ENCODE results near the gene SPOCK1. TPM values are rescaled to one million over a fixed set of nuclear protein-coding genes. Genes with fewer than 3 reads are reported as not detected.

SPOCK1 gene
- total RNA-seq, 1 experiment from 2014 or later: 0.27 TPM

DNA sequence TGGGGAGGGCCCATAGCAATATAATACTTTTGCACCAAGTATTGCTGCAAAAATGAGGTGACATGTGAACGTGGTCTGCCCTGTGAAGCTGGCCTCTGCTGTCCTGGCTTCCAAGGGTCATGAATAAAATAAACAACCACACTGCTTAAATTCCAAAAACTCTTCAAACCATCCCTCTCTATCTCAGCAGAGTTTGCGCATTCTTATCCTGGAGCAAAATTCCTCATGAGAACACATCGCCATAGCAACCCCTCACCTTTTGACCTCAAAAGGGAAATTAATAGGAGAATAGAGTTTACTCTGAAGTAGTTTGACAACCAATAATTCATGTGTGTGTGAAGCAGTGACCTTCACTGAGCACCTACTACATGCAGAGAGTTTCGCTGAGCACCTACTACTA is 342.9 kb downstream of the SPOCK1 start:
- Histone ChIP-seq H3K27ac (ENCODE audit: low read depth, low read length) (no peak overlapping the region), H4K20me1 (ENCODE audit: insufficient read depth) (no peaks in the 10 kb centered on the region), H3K36me3 (ENCODE audit: control insufficient read depth in 1 of 2, insufficient read depth in 2 of 2, low read length in 2 of 2) (no peaks in the 10 kb centered on the region), H3K9me3 (ENCODE audit: control insufficient read depth in 1 of 2, insufficient read depth in 1 of 2, low read depth in 1 of 2, low read length in 2 of 2) (no peaks in the 10 kb centered on the region), H3K79me2 (ENCODE audit: insufficient read depth, low read length) (no peaks in the 10 kb centered on the region), H3K9me2 (ENCODE audit: insufficient read depth) (no peaks in the 10 kb centered on the region), H3K4me3 (replicated peaks in 1 of 2; ENCODE audit: low read depth in 1 of 2, low read length in 2 of 2) (no peak overlapping the region), H3K4me1 (ENCODE audit: control insufficient read depth in 1 of 2, insufficient read depth in 2 of 2, low read length in 2 of 2) (no peaks in the 10 kb centered on the region), H3K4me2 (ENCODE audit: low read length) (no peak overlapping the region), H3K9ac (ENCODE audit: low read length) (no peak overlapping the region), H3K27me3 (ENCODE audit: insufficient read depth, low read length) (peaks cover 34% of the 10 kb centered on the region), H2AFZ (ENCODE audit: low read depth, low read length, poor library complexity, severe bottlenecking) (no peak overlapping the region)
- POLR2A ChIA-PET: no interaction called here
- no TSS peak for BruUV-seq (replicated peaks)
- intact Hi-C loops (cut with micrococcal nuclease): no loop called here
- DNase-seq (ENCODE audit: low read depth, low spot score): no peak
- CTCF ChIA-PET: no interaction called here
- ATAC-seq: no peak
- RAD21 ChIA-PET (ENCODE audit: low non-redundant PET in 1 of 2, low total read pairs in 2 of 2, uncharacterized antibody in 2 of 2, unreplicated experiment in 2 of 2): no interaction called here
- no peak for TF ChIP-seq FOSL1 (IDR thresholded peaks at IDR 0.05; ENCODE audit: low read depth)
- no peak for TF ChIP-seq ELF1 (IDR thresholded peaks at IDR 0.05; ENCODE audit: borderline replicate concordance, low read depth)
- TF ChIP-seq, protein P1, sequence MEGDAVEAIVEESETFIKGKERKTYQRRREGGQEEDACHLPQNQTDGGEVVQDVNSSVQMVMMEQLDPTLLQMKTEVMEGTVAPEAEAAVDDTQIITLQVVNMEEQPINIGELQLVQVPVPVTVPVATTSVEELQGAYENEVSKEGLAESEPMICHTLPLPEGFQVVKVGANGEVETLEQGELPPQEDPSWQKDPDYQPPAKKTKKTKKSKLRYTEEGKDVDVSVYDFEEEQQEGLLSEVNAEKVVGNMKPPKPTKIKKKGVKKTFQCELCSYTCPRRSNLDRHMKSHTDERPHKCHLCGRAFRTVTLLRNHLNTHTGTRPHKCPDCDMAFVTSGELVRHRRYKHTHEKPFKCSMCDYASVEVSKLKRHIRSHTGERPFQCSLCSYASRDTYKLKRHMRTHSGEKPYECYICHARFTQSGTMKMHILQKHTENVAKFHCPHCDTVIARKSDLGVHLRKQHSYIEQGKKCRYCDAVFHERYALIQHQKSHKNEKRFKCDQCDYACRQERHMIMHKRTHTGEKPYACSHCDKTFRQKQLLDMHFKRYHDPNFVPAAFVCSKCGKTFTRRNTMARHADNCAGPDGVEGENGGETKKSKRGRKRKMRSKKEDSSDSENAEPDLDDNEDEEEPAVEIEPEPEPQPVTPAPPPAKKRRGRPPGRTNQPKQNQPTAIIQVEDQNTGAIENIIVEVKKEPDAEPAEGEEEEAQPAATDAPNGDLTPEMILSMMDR (IDR thresholded peaks at IDR 0.05 in 2 of 3, conservative IDR thresholded peaks at IDR 0.05 in 1 of 3; ENCODE audit: borderline replicate concordance in 1 of 3, insufficient read depth in 1 of 3, low read depth in 2 of 3, low read length in 2 of 3): no peak
- TF ChIP-seq SRF (IDR thresholded peaks at IDR 0.05; ENCODE audit: low read depth): no peak

DNA sequence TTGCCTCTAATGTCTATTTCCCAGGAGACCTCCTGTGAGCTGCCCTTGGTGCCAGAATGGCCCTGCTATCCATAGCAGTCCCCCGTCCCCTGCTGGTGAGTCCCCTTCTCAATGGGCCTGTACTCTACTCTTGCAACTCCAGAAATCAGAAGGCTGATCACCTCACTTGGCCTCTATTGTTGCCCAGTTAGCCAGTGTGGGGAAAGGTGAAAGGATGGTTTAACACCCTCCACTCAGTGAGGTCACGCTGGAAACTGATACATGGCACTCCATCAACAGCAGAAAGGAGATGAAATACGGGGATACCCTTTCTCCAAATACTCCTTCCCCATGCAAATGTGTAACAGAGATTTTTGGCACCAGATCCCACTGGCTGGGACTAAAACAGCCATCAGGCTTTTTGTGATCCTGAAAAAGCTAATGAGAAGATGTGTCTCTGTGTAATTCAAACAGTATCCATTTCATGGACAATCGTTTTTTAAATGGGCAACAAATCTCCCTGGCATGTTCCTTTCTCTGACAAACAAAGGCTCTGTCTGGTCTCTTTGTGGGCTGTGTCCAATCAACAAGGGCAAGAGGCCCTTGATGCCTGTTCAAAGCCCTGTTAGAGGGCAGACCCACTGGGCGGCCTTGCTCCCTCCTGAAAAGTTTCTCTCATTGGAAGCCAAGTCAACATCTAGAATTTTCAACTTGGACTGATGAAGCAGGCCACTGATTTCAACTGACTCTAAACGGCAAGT is 343.7 kb downstream of the SPOCK1 start:
- Histone ChIP-seq H3K9me2 (ENCODE audit: insufficient read depth) (no peaks in the 10 kb centered on the region), H3K79me2 (ENCODE audit: insufficient read depth, low read length) (no peaks in the 10 kb centered on the region), H3K9me3 (ENCODE audit: control insufficient read depth in 1 of 2, insufficient read depth in 1 of 2, low read depth in 1 of 2, low read length in 2 of 2) (no peaks in the 10 kb centered on the region), H3K27ac (ENCODE audit: low read depth, low read length) (no peak overlapping the region), H3K4me3 (replicated peaks in 1 of 2; ENCODE audit: low read depth in 1 of 2, low read length in 2 of 2) (no peak overlapping the region), H3K9ac (ENCODE audit: low read length) (no peak overlapping the region), H3K36me3 (ENCODE audit: control insufficient read depth in 1 of 2, insufficient read depth in 2 of 2, low read length in 2 of 2) (no peaks in the 10 kb centered on the region), H3K4me2 (ENCODE audit: low read length) (no peak overlapping the region), H4K20me1 (ENCODE audit: insufficient read depth) (no peaks in the 10 kb centered on the region), H2AFZ (ENCODE audit: low read depth, low read length, poor library complexity, severe bottlenecking) (no peak overlapping the region), H3K27me3 (ENCODE audit: insufficient read depth, low read length) (peaks cover 34% of the 10 kb centered on the region), H3K4me1 (ENCODE audit: control insufficient read depth in 1 of 2, insufficient read depth in 2 of 2, low read length in 2 of 2) (no peaks in the 10 kb centered on the region)
- TF ChIP-seq, protein P2, sequence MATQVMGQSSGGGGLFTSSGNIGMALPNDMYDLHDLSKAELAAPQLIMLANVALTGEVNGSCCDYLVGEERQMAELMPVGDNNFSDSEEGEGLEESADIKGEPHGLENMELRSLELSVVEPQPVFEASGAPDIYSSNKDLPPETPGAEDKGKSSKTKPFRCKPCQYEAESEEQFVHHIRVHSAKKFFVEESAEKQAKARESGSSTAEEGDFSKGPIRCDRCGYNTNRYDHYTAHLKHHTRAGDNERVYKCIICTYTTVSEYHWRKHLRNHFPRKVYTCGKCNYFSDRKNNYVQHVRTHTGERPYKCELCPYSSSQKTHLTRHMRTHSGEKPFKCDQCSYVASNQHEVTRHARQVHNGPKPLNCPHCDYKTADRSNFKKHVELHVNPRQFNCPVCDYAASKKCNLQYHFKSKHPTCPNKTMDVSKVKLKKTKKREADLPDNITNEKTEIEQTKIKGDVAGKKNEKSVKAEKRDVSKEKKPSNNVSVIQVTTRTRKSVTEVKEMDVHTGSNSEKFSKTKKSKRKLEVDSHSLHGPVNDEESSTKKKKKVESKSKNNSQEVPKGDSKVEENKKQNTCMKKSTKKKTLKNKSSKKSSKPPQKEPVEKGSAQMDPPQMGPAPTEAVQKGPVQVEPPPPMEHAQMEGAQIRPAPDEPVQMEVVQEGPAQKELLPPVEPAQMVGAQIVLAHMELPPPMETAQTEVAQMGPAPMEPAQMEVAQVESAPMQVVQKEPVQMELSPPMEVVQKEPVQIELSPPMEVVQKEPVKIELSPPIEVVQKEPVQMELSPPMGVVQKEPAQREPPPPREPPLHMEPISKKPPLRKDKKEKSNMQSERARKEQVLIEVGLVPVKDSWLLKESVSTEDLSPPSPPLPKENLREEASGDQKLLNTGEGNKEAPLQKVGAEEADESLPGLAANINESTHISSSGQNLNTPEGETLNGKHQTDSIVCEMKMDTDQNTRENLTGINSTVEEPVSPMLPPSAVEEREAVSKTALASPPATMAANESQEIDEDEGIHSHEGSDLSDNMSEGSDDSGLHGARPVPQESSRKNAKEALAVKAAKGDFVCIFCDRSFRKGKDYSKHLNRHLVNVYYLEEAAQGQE (IDR thresholded peaks at IDR 0.05; ENCODE audit: low read depth): no peak
- DNase-seq (ENCODE audit: low read depth, low spot score): no peak
- ATAC-seq: no peak
- POLR2A ChIA-PET: no interaction called here
- CTCF ChIA-PET: no interaction called here
- intact Hi-C loops (cut with micrococcal nuclease): no loop called here
- RAD21 ChIA-PET (ENCODE audit: low non-redundant PET in 1 of 2, low total read pairs in 2 of 2, uncharacterized antibody in 2 of 2, unreplicated experiment in 2 of 2): no interaction called here
- BruUV-seq (replicated peaks): no TSS peak

All from HCT116 (cell line).